Osteocyte (in vitro differentiated cells): Measurements from ENCODE around the gene TRIM44. TPM values are rescaled to one million over a fixed set of nuclear protein-coding genes. Genes with fewer than 3 reads are reported as not detected.
A peak's percentile ranks its signal among the peaks of the same experiment; 100 is the strongest.

Source experiments
- DNase-seq: peaks from one replicate; pipeline ENCODE4 v3.0.0; 2021; ENCODE audit warnings: mixed read lengths; ENCODE audit not compliant: unreplicated experiment; ENCODE audit errors: extremely low spot score
- H3K27ac Mint-ChIP-seq: one replicate; pipeline ENCODE4 v1.8.0; 2021; ENCODE audit warnings: mild to moderate bottlenecking, mixed read lengths; ENCODE audit not compliant: unreplicated experiment
- H3K27me3 Mint-ChIP-seq: one replicate; pipeline ENCODE4 v1.8.0; 2021; ENCODE audit warnings: mixed read lengths; ENCODE audit not compliant: unreplicated experiment
- H3K36me3 Mint-ChIP-seq: one replicate; pipeline ENCODE4 v1.8.0; 2021; ENCODE audit warnings: mixed read lengths; ENCODE audit not compliant: unreplicated experiment
- H3K4me1 Mint-ChIP-seq: one replicate; pipeline ENCODE4 v1.8.0; 2021; ENCODE audit warnings: mixed read lengths; ENCODE audit not compliant: unreplicated experiment
- H3K4me3 Mint-ChIP-seq: one replicate; pipeline ENCODE4 v1.8.0; 2021; ENCODE audit warnings: mild to moderate bottlenecking, moderate library complexity, mixed read lengths; ENCODE audit not compliant: unreplicated experiment
- H3K9me3 Mint-ChIP-seq: one replicate; pipeline ENCODE4 v1.8.0; 2021; ENCODE audit warnings: mixed read lengths; ENCODE audit not compliant: unreplicated experiment
- CTCF ChIP-seq: fragments of 200-600 bp; sonication (generic); IDR thresholded peaks from 2 replicates; pipeline ENCODE4 v1.5.0; 2021; ENCODE audit warnings: antibody characterized with exemption, mild to moderate bottlenecking, moderate library complexity
- total RNA-seq: library from RNA; stranded (reverse); gene quantifications from 2 replicates; pipeline ENCODE4 v1.2.1, GENCODE V29; 2021

Gene TRIM44
- total RNA-seq, 1 donor from 2014 or later = 79.9 TPM

GRCh38 chr11:35717043-35717442 lies 54.5 kb downstream of the TRIM44 start:
- H3K27me3 Mint-ChIP-seq = no peaks in the 10 kb centered on the region
- no peak overlapping the region for H3K4me3 Mint-ChIP-seq
- no peaks in the 10 kb centered on the region for H3K36me3 Mint-ChIP-seq

GRCh38 chr11:35717520-35717919 lies 54.9 kb downstream of the TRIM44 start:
- H3K36me3 Mint-ChIP-seq = no peaks in the 10 kb centered on the region
- no peaks in the 10 kb centered on the region for H3K9me3 Mint-ChIP-seq
- no peak for DNase-seq
- H3K27ac Mint-ChIP-seq = no peak overlapping the region
- H3K4me1 Mint-ChIP-seq = peaks cover 11% of the 10 kb centered on the region
- no peak overlapping the region for H3K4me3 Mint-ChIP-seq
- TF ChIP-seq CTCF = no peak
- H3K27me3 Mint-ChIP-seq = no peaks in the 10 kb centered on the region

More at GRCh38 chr11:35717043-35717442, 54.5 kb downstream of the TRIM44 start:
- Mint-ChIP-seq H3K4me1 (peaks cover 11% of the 10 kb centered on the region), H3K27ac (no peak overlapping the region), H3K9me3 (no peaks in the 10 kb centered on the region)
- DNase-seq = no peak
- TF ChIP-seq CTCF = peak; percentile 18

- Mint-ChIP-seq H3K36me3 (peaks cover 13% of the 10 kb centered on the region), H3K27me3 (no peaks in the 10 kb centered on the region), H3K4me3 (no peak overlapping the region), H3K4me1 (peaks cover 8% of the 10 kb centered on the region), H3K9me3 (peaks cover 7% of the 10 kb centered on the region), H3K27ac (no peak overlapping the region)
- DNase-seq = no peak
- no peak for TF ChIP-seq CTCF
Observed at GRCh38 chr11:35721651-35722282, 59.2 kb downstream of the TRIM44 start.

DNA sequence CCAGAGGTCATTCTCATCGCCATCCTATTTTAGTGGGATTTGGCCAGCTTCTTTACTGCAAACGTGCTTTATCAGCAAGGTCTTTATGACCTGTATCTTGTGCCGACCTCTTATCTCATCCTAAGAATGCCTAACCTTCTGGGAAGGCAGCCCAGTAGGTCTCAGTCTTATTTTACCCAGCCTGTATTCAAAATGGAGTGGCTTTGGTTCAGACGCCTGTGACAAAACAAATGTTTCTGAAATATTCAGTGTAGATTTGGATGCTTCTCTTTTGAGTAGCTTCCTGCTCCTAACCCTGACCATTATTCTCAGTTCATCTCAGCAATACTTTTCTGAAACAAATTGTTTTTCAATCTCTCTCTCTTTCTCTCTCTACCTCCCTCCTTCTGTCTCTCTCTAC lies 60.1 kb downstream of the TRIM44 start:
- TF ChIP-seq CTCF = no peak
- Mint-ChIP-seq H3K4me1 (peaks cover 8% of the 10 kb centered on the region), H3K9me3 (peaks cover 7% of the 10 kb centered on the region)

GRCh38 chr11:35723493-35723892 lies 60.9 kb downstream of the TRIM44 start:
- Mint-ChIP-seq H3K36me3 (peaks cover 25% of the 10 kb centered on the region), H3K4me1 (peaks cover 8% of the 10 kb centered on the region), H3K27me3 (no peaks in the 10 kb centered on the region), H3K4me3 (no peak overlapping the region), H3K27ac (no peak overlapping the region), H3K9me3 (peaks cover 7% of the 10 kb centered on the region)
- no peak for TF ChIP-seq CTCF
- DNase-seq = no peak

More for the DNA sequence above, 60.1 kb downstream of the TRIM44 start:
- H3K4me3 Mint-ChIP-seq = no peak overlapping the region
- no peaks in the 10 kb centered on the region for H3K27me3 Mint-ChIP-seq
- H3K36me3 Mint-ChIP-seq = peaks cover 22% of the 10 kb centered on the region
- no peak overlapping the region for H3K27ac Mint-ChIP-seq
- DNase-seq = no peak
